GM18858 (cell line): Measurements from ENCODE around the gene ARF5.

Source experiments
- ATAC-seq: cut with Tn5 transposase; IDR thresholded peaks from one replicate; pipeline ENCODE4 v1.9.1; 2021; ENCODE audit not compliant: unreplicated experiment

Gene ARF5

DNA sequence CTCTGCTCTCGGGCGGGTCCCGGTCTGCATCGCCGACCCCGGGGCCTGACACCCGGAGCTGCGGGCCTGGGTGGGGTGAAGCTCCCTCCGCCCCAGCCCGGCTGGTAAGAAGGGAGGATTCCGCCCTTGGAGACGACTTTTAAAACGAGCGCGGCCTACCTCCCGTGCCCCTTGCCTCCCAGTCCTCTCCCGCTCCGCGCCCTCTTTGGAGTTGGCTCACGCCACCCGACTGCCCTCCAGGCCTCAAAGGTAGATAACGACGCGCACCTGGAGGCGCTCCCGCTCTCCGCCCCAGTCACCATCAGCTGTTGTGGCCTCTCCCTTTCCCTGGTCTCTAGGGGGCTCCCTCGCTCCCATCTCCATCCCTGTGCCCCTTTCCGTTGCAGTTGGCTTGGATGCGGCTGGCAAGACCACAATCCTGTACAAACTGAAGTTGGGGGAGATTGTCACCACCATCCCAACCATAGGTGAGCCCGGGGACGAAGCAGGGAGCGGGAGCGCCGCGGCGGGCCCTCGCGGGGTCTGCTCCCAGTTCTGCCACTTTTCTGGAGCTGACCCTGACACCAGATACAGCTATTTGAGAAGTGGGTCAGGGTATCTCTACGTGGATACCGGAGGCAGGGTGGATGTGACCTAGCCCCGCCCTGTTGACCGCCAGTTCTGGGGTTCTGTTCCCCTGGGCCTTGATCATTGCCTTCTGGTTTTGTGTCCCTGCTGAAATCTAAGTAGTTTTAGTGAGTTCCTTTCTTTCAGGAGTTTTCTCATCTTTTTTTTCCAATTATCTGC lies 679 bp downstream of the ARF5 start:
- peak; percentile 2 for ATAC-seq

DNA sequence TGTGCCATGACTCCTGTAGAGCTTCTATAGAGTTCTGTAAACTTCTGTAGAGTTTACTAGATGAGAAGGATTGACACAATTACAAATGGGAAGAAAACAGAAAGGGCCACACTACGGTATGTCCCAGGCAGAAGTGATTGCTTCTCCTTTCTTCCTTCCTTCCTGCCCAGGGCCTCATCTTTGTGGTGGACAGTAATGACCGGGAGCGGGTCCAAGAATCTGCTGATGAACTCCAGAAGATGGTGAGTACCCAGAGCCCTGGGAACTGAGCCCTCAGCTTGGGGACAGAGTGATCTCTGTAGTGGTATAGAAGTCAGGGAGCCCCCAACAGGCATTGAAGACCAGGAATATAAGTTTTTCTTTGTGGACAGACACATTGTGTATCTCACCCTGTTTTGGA lies 1.7 kb downstream of the ARF5 start:
- ATAC-seq = no peak

DNA sequence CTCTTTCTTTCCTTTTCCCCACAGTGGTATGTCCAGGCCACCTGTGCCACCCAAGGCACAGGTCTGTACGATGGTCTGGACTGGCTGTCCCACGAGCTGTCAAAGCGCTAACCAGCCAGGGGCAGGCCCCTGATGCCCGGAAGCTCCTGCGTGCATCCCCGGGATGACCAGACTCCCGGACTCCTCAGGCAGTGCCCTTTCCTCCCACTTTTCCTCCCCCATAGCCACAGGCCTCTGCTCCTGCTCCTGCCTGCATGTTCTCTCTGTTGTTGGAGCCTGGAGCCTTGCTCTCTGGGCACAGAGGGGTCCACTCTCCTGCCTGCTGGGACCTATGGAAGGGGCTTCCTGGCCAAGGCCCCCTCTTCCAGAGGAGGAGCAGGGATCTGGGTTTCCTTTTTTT lies 3.0 kb downstream of the ARF5 start:
- ATAC-seq = no peak

DNA sequence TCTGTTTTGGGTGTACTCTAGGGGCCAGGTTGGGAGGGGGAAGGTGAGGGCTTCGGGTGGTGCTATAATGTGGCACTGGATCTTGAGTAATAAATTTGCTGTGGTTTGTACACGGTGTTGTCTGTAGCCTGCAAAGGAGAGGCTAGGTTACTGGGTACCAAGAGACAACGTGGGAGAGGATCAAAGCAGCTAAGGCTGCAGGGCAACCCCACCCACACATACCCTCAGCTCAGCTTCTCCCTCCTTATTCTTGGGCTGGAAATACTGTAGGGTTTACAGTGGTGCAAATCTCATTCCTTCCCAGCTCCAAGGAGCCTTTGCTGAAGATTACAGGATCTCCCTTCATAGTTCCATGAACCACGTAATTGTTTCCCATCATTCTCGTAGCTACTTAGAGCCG lies 3.4 kb downstream of the ARF5 start:
- no peak for ATAC-seq

DNA sequence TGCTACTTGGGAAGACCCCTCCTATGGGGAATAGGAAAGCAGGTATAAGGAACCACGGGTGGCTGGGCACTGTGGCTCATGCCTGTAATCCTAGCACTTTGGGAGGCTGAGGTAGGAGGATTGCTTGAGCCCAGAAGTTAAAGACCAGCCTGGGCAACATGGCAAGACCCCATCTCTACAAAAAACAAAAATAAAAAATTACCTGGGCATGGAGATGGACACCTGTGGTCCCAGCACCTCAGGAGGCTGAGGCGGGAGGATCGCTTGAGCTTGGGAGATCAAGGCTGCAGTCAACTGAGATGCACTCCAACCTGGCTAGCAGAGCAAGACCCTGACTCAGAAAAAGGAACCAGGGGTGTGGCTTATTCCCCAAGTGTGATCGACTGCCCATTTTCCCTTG lies 4.3 kb downstream of the ARF5 start:
- no peak for ATAC-seq

DNA sequence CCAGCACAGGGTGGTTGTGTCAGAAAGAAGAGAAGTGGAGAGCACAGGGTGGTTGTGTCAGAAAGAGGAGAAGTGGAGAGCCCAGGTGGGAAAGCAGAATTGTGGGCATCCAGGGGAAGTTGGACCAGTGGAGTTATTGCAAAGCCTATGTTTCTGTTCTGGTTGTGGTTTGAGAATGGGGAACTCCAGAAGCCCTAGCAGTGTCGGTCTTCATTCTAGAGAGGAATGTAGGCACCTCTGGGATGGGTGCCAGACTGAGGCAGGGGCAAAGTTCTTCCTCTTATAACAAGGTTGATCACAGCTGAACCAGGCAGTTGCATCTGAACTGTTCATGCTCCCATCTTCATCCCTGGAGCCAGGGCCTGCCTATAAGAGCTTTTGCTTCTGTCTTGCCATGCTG lies 6.3 kb downstream of the ARF5 start:
- no peak for ATAC-seq

DNA sequence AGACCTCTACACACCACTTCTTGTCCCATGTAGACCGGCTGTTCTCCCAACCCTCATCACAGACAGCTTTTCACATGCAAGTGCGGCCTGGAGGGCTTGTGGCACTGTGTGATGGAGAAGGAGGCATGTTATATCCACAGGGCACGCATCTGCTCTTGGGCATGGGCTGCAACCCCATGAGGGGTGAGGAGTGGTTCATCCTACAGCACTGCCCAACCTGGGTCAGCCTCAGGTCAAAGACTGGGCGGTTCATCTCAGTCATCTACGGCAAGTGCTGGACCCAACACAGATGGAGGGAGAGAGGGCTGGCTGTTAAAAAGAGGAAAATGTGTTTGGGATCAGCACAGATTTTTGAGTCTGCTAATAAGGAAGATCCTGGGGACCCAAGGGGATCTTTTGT lies 7.5 kb downstream of the ARF5 start:
- no peak for ATAC-seq

DNA sequence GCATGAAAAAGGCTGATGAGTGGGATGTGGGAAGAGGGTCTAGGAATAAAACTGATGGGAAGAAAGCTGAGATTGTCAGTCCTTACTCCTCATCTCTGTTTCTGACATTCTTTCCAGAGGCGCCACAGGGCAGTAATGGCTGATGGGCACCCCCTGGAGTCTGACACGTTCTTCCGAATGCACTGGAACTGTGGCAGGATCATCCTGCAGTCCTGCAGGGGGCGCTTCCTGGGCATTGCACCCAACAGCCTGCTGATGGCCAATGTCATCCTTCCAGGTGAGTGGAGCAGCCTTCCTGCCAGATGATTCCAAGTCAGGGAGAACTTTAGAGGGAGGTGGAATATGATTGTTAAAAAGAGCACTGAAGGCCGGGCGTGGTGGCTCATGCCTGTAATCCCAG lies 10.1 kb downstream of the ARF5 start:
- no peak for ATAC-seq

DNA sequence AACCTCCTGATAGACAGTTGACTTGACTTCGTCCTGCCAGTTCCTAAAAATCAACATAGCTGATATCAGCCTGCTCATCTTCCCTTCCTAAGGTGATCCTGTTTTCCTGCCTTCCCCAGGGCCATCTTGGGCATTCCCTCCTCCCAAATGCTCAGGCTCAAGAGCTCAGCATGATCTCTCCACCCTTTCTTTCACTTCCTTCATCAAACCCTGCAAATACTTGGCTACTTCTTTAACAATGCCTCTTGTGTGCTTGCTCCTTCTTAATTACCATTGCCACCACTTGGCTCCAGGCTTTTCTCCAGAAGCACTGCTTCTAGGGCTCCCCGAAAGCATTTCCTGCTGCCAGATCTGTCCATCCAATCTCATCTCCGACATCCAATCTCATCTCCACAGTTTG lies 12.7 kb downstream of the ARF5 start:
- no peak for ATAC-seq

DNA sequence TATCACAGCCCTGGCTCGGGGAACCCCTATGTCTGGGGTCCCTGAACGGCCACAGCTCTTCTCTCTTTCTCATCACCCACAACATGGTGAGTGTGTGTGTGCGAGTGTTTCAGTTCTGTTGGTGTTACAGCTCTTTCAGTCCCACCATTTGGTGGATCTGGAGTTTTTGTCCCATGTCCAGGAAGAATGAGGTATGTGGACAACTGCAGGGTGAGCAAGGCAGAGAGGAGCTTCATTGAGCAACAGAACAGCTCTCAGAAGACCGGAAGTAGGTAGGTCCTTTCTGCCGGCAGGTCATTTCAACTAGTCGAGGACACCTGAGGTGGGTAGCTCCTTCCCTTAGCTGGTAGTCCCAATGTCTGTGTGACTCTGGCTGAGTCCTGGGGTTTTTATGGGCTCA lies 20.2 kb downstream of the ARF5 start:
- ATAC-seq = no peak

DNA sequence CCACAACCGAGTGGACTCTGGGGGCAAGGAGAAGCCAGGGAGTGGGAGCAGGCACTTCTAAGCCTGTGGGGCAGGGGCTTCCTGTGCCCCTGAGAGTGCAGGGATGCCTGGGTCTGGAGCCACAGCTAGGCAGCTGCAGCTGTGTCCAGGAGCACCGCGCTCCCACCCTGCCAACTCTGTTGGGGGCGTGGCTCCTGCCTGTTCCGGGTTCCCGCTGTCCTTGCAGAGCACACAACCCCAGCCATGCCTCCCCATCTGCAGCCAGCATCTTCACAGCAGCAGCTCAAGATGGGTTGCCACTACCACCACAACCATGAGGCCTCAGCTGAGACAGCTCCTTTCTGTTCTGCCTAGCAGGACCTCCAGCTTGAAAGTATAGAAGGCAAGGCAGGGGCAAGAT lies 21.1 kb downstream of the ARF5 start:
- ATAC-seq = no peak

DNA sequence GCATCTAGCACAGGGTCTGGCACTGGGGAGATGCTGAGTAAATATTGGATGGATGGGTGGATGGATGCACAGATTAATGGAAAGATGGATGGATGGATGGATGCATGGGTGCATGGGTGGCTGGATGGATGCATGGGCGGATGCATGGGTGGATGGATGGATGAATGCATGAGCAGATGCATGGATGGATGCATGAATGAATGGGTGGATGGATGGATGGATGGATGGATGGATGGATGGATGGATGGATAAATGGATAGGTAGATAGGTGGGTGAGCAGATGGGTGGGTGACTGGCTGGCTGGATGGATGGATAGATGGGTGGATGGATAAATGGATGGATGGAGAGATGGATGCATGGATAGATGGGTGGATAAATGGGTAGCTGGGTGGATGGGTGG lies 24.1 kb downstream of the ARF5 start:
- ATAC-seq = no peak

DNA sequence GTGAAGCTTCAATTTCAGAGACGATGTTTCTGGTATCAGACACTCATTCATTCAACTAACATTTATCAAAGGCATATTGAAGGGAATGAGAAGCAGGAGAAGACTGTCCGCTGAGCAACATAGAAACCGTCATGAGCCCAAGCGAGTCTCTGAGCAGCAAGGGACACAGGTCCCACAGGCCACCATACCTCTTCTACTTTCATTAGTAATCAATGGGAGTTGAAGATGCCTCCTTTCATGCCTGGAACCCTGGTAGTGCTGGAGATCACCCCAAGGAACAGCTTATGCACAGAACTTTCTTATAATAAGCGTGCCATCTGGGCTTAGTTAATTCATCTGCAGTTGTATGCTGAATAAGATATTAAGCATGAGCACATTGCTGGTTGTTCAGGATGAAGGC lies 28.5 kb downstream of the ARF5 start:
- ATAC-seq = no peak

DNA sequence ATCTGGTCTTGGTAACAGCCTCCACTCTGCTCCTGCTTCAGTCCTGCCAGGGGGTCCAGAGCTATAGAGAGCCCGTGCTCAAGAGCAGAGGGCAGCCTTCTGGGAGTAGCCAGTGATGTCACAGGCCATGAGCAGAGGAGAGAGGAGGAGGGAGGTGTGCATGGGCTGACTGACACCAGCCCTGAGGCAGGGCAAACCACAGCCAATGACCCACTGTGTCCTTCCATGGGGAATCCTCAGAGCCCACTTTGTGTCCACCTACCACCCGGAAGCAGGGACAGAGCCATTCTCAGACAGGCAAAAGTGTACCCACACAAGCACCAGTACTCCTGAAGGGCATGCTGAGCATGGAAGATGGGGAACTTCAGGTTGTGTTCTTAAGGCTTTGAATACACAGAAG lies 29.8 kb downstream of the ARF5 start, which contains the start of gene PAX4:
TSS of gene PAX4 (minus strand) at position 101 of the 400 bp plus-strand sequence. CDS start 2,214 bp downstream, outside the sequence.
- no peak for ATAC-seq

DNA sequence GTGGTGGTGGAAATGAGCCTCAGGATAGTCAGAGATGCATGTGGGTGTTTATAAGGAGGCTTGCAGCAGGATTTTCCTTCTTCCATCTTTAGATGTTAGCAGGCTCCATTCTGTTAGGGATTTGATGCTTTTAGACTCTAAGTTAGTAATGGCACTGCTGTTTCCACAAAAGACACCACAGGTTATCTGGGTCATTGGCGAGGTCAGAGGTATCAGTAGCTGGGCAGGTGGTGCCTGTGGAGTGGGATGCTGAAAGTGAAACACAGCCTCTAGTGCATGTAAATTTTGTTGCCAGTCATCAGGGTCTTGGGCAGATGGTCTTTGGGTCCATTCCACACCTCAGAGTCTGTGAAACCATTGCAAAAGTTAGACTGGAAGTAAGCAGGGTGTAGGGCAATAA lies 30.6 kb downstream of the ARF5 start:
- ATAC-seq = no peak

DNA sequence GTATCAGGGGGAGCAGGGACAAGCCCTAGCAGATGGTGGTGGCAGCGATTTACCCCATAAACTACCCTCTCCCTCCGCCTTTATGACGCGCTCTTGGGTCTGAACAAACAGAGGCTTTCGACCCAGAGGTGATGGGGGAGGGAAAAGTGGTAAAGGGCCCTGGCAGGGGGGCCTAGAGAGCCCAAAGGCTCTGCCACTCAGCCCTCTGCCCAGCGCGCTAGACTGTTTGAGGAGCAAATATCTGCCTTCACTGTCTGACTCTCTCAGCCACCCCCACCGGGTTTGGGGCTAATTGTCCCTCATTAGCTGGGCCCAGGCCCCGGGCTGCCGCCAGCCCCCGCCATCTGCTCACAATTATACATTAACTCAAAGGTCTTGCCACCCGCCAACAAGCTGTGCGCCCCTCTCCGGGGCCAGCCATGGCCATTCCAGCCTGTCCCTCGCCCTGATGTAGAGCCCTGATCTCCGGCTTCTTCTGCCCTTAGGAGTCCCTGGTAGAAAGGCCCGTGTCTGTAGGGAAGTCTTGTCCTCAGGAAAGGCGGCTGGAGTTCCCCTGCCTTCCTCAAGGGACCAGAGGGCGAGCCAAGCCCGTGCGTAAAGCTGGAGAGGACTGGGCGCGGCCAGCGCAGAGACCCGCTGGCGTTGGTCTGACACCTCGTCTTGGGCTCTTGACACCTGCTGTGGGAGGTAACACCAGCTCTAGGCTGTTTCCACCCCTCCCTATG lies 31.6 kb downstream of the ARF5 start:
- ATAC-seq = no peak

DNA sequence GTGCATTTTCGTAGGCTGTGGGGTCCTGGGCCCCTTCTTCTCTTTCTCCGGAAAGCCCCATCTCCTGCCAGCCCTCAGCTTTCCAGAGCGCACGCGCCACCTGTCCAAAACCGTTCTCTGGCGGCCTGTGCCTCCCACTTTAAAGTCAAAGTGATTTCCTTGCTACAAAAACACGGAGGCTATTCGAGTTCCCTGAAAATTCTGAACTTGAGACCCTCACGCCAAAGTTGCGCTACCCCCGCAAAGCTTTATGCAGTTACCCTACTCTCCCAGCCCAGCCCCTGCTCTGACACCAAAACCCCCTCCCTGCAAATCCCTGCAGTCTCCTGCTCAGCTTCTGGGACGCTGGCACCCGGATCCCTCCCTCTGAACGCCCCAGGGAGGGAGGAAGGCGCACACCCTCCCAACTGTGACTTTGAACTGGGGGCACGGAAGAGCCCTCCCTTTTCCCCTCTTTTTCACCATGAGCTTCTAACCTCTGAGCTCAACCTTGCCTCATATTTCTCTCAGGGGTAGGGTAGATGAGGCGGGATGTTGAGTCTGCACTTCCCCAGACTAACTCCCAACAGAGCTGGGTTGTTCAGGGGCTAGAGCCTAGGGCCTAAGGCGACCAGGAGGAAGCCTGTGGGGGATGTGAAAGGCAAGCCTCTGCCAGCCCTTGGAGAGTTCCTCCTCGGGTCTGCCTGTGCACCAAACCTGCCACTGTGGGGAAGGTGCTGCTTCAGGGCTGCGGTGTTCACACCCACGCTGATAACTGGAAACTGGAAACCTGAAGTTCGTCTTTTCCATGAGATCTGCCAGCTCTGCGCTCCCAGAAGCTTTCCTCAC lies 32.4 kb downstream of the ARF5 start:
- no peak for ATAC-seq

DNA sequence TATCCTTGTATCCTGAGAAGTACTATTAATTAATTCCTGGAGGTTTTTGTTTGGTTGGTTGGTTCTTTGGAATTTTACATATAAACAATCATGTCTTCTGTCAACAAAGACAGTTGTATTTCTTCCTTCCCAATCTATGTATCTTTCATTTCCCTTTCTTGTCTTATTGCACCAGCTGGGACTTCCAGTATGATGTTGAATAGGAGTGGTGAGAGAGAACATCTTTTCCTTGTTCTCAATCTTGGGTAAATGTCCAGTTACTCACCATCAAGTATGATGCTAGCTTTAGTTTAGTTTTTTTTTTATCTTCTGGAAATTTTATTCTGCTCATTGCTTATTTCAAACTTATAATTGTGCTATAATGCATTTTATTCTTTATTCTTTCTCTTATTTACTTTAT lies 37.1 kb downstream of the ARF5 start:
- no peak for ATAC-seq

DNA sequence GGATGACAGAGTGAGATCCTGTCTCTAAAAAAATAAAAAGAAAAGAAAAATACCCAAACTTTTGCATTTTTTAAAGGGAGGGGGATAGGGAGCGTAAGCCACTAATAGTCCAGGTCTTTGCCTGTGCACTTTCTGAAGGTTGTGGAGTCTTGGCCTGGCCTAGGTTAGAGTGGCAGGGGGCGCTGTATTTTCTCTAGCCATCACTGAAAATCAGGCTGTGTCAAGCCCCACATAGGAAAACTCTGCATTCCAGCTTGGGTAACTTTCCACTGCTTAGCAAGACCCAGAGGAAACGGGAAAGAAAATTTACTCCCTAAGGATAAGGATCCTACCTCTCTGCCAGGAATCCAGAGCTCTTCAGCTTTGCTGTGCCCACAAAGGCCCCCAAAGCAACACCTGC lies 40.2 kb downstream of the ARF5 start:
- no peak for ATAC-seq

DNA sequence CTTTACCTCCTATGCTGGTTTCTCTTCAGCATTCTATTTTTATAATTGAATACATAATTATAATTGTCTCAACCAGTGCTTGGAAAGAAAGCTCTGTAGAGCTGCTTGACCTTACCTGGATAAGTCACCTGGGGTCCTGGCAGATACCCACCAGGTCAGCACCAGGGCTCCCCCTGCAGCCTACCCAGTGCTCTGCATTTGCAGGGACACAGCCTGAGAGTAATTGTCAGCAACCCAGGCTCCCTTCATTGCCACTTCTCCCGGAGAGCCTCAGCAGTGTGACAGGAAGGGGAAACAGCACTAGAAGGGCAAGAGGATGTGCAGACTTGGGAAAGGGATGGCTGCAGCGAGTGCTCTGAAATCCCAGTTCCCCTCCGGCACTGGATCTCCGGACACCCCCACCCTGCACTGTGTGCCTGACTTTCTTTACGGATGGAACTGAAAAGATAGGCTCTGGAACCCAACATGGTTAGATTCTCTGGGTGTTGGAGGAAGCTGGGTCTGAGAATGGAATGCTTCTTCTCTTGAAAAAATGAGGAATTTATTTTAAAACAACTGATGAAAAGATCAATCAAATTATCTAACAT lies 41.1 kb downstream of the ARF5 start:
- ATAC-seq = no peak

DNA sequence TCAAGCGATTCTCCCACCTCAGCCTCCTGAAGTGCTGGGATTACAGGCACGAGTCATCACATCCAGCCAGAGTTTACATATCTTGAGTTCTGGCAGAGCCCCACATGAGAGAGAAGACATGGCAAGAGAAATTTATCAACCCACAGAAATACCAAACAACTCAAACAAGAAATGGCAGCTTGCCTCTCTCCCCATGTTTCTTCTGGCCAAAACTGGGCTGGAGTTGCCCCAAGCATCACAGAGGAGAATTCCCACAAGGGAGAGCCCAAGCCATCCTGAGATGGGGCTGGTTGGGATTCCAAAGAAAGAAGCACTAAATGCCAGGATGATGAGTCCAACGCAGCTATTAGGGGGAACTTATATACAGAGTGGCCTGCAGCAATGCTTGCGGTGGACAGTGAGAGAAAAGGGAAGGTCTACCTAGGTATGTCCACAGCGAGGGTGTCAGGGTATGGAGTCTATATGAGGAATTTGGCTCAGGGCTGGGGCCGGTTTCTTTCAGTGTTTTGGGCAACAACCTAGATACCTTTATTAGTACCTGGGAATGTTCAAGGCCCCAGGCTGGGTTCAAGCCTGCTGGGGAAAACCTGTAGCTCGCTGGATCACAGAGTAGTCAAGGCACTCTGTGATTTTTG lies 44.2 kb downstream of the ARF5 start:
- no peak for ATAC-seq
